ENCODE data around the gene ZSCAN12. TPM values are rescaled to one million over a fixed set of nuclear protein-coding genes. Genes with fewer than 3 reads are reported as not detected.

ZSCAN12 gene
- total and polyA plus RNA-seq, 2 of the 13 experiments (the other 11 are each of a cell fraction or from before 2014, with no cell fraction given), result 2.8 to 8.9 TPM

- TF ChIP-seq ZNF878 (CRISPR knock-in tag; IDR thresholded peaks at IDR 0.05) (peak; percentile 94), HOXA5 (CRISPR knock-in tag; IDR thresholded peaks at IDR 0.05) (peak; percentile 87), HNRNPL (IDR thresholded peaks at IDR 0.05; ENCODE audit: low read depth, low read length) (no peak), ESRRA (CRISPR knock-in tag; IDR thresholded peaks at IDR 0.05; ENCODE audit: low read depth) (peak; percentile 52; the same call in 1 of the 2 replicates), ZIK1 (CRISPR knock-in tag; IDR thresholded peaks at IDR 0.05; ENCODE audit: borderline replicate concordance, low read depth) (no peak; the same call in 1 of the 2 replicates), SOX5 (CRISPR knock-in tag; IDR thresholded peaks at IDR 0.05; ENCODE audit: borderline replicate concordance) (peak; percentile 61), CENPT (CRISPR knock-in tag; IDR thresholded peaks at IDR 0.05; ENCODE audit: low read depth) (0 out of 2 replicates have a peak, but pooled peaks have one; percentile 40), SRSF9 (IDR thresholded peaks at IDR 0.05; ENCODE audit: borderline replicate concordance, insufficient read depth, low read depth, low read length, poor library complexity, severe bottlenecking) (no peak), ZNF644 (CRISPR knock-in tag; IDR thresholded peaks at IDR 0.05; ENCODE audit: low read depth) (no peak), SIN3B (IDR thresholded peaks at IDR 0.05; ENCODE audit: low read length) (no peak; the same call in none of the 2 replicates), SP5 (CRISPR knock-in tag; IDR thresholded peaks at IDR 0.05; ENCODE audit: borderline replicate concordance, low read depth) (peak; percentile 80; the same call in 1 of the 2 replicates), CHCHD3 (CRISPR knock-in tag; IDR thresholded peaks at IDR 0.05) (no peak), SRY (CRISPR knock-in tag; IDR thresholded peaks at IDR 0.05) (peak; percentile 66; the same call in 1 of the 2 replicates), ZNF567 (CRISPR knock-in tag; IDR thresholded peaks at IDR 0.05; ENCODE audit: borderline replicate concordance) (peak; percentile 59; the same call in 1 of the 2 replicates), RAD51 (IDR thresholded peaks at IDR 0.05; ENCODE audit: borderline replicate concordance) (no peak), EEA1 (CRISPR knock-in tag; IDR thresholded peaks at IDR 0.05; ENCODE audit: borderline replicate concordance) (no peak; the same call in 1 of the 2 replicates), CCAR2 (optimal IDR thresholded peaks at IDR 0.05; ENCODE audit: low read depth, low read length) (no peak), ZNF775 (CRISPR knock-in tag; IDR thresholded peaks at IDR 0.05; ENCODE audit: borderline replicate concordance) (no peak), SOX6 (IDR thresholded peaks at IDR 0.05) (no peak), SOX6 (CRISPR knock-in tag; IDR thresholded peaks at IDR 0.05) (peak; percentile 87), ATF7 (IDR thresholded peaks at IDR 0.05) (peak; percentile 69; the same call in 1 of the 2 replicates), ATF7 (CRISPR knock-in tag; IDR thresholded peaks at IDR 0.05) (peak; percentile 75), ZNF44 (CRISPR knock-in tag; IDR thresholded peaks at IDR 0.05) (no peak; the same call in 1 of the 2 replicates), SMAD9 (CRISPR knock-in tag; IDR thresholded peaks at IDR 0.05) (no peak), SALL1 (CRISPR knock-in tag; IDR thresholded peaks at IDR 0.05) (peak; percentile 87), ZNF225 (CRISPR knock-in tag; IDR thresholded peaks at IDR 0.05) (peak; percentile 57), TBL1XR1 (IDR thresholded peaks at IDR 0.05; ENCODE audit: borderline replicate concordance, low read length, partially characterized antibody) (peak; percentile 40), MXD4 (CRISPR knock-in tag; IDR thresholded peaks at IDR 0.05) (peak; percentile 58; the same call in 1 of the 2 replicates), GTF3A (CRISPR knock-in tag; conservative IDR thresholded peaks at IDR 0.05) (peak; percentile 84; the same call in 1 of the 2 replicates), RORA (CRISPR knock-in tag; IDR thresholded peaks at IDR 0.05) (0 out of 2 replicates have a peak, but pooled peaks have one; percentile 49), KLF11 (CRISPR knock-in tag; IDR thresholded peaks at IDR 0.05) (no peak), ZNF431 (CRISPR knock-in tag; IDR thresholded peaks at IDR 0.05; ENCODE audit: borderline replicate concordance, low read depth) (no peak), DR1 (CRISPR knock-in tag; IDR thresholded peaks at IDR 0.05) (peak; percentile 94)
- TF ChIP-seq, protein P1, sequence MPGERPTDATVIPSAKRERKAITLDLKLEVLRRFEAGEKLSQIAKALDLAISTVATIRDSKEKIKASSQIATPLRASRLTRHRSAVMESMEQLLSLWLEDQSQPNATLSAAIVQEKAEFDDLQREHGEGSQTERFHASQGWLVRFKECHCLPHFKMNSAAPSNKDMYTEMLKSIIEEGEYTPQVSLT (CRISPR knock-in tag; IDR thresholded peaks at IDR 0.05; ENCODE audit: borderline replicate concordance, low read depth), result no peak
Observed at GRCh38 chr6:28335564-28336283, 63.8 kb downstream of the ZSCAN12 start, which contains the start of gene ZSCAN31 (continued).

All from HepG2 (cell line).